Natural killer cell (primary cell): ENCODE results near the gene MED19. TPM values are rescaled to one million over a fixed set of nuclear protein-coding genes. Genes with fewer than 3 reads are reported as not detected.
A peak's percentile ranks its signal among the peaks of the same experiment; 100 is the strongest.

Experiments
- ATAC-seq, 3 donors: fragments of 150-1000 bp in 2 of 3; fragments of 200-7000 bp in 1 of 3; cut with Tn5 transposase; 1 replicate in 1 of 3; 2 replicates in 2 of 3; pipeline ENCODE4 v1.10.0; 2021; ENCODE audit warnings: mild to moderate bottlenecking in 2 of 3, moderate library complexity in 2 of 3
- DNase-seq, 2 donors: peaks; one replicate each; pipeline versions ENCODE4 v3.0.0 to v3.0.0-alpha.2; 2013 to 2021; ENCODE audit warnings: mixed read lengths in 1 of 2
- H3K27ac ChIP-seq: one replicate; pipeline ENCODE4 v1.5.1; 2013; ENCODE audit warnings: mild to moderate bottlenecking, low read length
- H3K27me3 ChIP-seq: one replicate; pipeline ENCODE4 v1.6.1; 2013; ENCODE audit warnings: low read length; ENCODE audit not compliant: control insufficient read depth, insufficient read depth
- H3K36me3 ChIP-seq: one replicate; pipeline ENCODE4 v1.6.1; 2013; ENCODE audit warnings: low read length; ENCODE audit not compliant: control insufficient read depth, insufficient read depth
- H3K4me1 ChIP-seq: one replicate; pipeline ENCODE4 v1.6.1; 2013; ENCODE audit warnings: low read length; ENCODE audit not compliant: control insufficient read depth, insufficient read depth
- H3K4me3 ChIP-seq: one replicate; pipeline ENCODE4 v1.5.1; 2013; ENCODE audit warnings: low read length
- H3K9me3 ChIP-seq: one replicate; pipeline ENCODE4 v1.6.1; 2013; ENCODE audit warnings: low read length; ENCODE audit not compliant: control insufficient read depth, insufficient read depth
- H3K27ac Mint-ChIP-seq, 2 donors: one replicate each; pipeline ENCODE4 v1.8.0; 2022; ENCODE audit warnings: mild to moderate bottlenecking in 2 of 2, mixed read lengths in 2 of 2, moderate library complexity in 1 of 2
- H3K27me3 Mint-ChIP-seq, 2 donors: one replicate each; pipeline ENCODE4 v1.8.0; 2022; ENCODE audit warnings: low read depth in 2 of 2, mixed read lengths in 2 of 2
- H3K36me3 Mint-ChIP-seq: one replicate; pipeline ENCODE4 v1.8.0; 2022; ENCODE audit warnings: mixed read lengths
- H3K4me1 Mint-ChIP-seq, 2 donors: one replicate each; pipeline ENCODE4 v1.8.0; 2022; ENCODE audit warnings: mixed read lengths in 2 of 2
- H3K4me3 Mint-ChIP-seq: one replicate; pipeline ENCODE4 v1.8.0; 2022; ENCODE audit warnings: mild to moderate bottlenecking, moderate library complexity, mixed read lengths
- H3K9me3 Mint-ChIP-seq, 2 donors: one replicate each; pipeline ENCODE4 v1.8.0; 2022; ENCODE audit warnings: mixed read lengths in 2 of 2
- WGBS: methylation state at CpG from one replicate; pipeline ENCODE4 v1.1.7; 2013; ENCODE audit warnings: missing lambda C conversion rate; ENCODE audit not compliant: insufficient coverage; 5-methylcytosine and 5-hydroxymethylcytosine counted together
- intact Hi-C: fragments of 100-400 bp; cut with micrococcal nuclease; formaldehyde crosslinking; loops from one replicate; pipeline ENCODE4 v1.14.2; 2022
- total RNA-seq, 4 donors: library from RNA; stranded (reverse); fragments of 120-200 nt in 1 of 4; gene quantifications; one replicate each; pipeline versions ENCODE4 v1.2.3 to v1.2.4, GENCODE V29; 2013 to 2022
- TF ChIP-seq, protein P1 (sequence below): fragments of 200-600 bp; IDR thresholded peaks from one replicate; pipeline ENCODE4 v1.8.0; 2022; ENCODE audit warnings: antibody characterized with exemption

Gene MED19
- total RNA-seq, 3 donors from 2014 or later (not counting 1 experiment from before 2014, with no cell fraction given): 11.0 to 15.1 (median 13.3) TPM

DNA sequence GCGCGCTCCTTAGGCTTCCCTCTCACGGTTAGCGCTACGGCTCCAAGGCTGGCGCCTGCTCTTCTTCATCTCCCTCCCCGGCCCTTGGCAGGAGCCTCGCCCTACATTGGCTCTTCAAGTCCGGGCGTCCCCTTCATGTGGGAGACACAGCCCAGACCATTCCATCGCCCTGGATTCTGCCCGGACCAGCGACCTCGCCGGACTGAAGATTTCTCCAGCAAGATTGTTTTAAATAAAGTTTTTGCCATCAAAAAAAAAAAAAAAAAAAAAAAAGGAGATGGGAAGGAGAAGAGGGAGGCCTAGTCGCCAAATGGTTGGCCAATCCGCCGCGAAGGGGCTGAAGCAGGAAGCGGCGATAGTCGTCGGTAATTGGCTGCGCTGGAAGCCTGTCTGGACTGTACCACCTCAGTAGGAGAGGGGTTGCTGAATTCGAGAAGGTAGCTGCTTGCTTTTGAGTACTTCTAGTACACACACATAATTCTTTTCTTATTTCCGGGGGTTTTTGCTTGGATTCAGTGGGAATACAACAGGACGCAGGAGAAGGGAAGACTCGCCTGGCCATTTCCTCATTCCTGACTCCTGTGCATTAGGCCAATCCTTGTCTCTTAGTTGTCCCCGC is 44.8 kb downstream of the MED19 start:
- Mint-ChIP-seq H3K4me3 (peak overlapping the region; percentile 97), H3K27ac (peak overlapping the region; percentile 97 to 98), H3K36me3 (peaks cover 13% of the 10 kb centered on the region), H3K4me1 (peaks cover 42 to 52% of the 10 kb centered on the region in 2 donors), H3K27me3 (no peaks in the 10 kb centered on the region), H3K9me3 (no peaks in the 10 kb centered on the region)
- Histone ChIP-seq H3K9me3 (no peaks in the 10 kb centered on the region), H3K4me1 (peaks cover 19% of the 10 kb centered on the region), H3K27ac (peak overlapping the region; percentile 95), H3K36me3 (peaks cover 7% of the 10 kb centered on the region), H3K27me3 (no peaks in the 10 kb centered on the region), H3K4me3 (peak overlapping the region; percentile 97)
- peak; percentile 85 to 98 for DNase-seq
- intact Hi-C loops: loop anchor here (1.0 to 5.0 kb wide), 9 partner anchors 10 to 912 kb away; partner anchors contain the start of genes CLP1, MED19, P2RX3 and SELENOH
- WGBS: 0% methylated on average over 29 of the region's 29 CpGs
- peak; percentile 72 to 84 (median 75) for ATAC-seq
- TF ChIP-seq, protein P1, sequence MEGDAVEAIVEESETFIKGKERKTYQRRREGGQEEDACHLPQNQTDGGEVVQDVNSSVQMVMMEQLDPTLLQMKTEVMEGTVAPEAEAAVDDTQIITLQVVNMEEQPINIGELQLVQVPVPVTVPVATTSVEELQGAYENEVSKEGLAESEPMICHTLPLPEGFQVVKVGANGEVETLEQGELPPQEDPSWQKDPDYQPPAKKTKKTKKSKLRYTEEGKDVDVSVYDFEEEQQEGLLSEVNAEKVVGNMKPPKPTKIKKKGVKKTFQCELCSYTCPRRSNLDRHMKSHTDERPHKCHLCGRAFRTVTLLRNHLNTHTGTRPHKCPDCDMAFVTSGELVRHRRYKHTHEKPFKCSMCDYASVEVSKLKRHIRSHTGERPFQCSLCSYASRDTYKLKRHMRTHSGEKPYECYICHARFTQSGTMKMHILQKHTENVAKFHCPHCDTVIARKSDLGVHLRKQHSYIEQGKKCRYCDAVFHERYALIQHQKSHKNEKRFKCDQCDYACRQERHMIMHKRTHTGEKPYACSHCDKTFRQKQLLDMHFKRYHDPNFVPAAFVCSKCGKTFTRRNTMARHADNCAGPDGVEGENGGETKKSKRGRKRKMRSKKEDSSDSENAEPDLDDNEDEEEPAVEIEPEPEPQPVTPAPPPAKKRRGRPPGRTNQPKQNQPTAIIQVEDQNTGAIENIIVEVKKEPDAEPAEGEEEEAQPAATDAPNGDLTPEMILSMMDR: no peak

DNA sequence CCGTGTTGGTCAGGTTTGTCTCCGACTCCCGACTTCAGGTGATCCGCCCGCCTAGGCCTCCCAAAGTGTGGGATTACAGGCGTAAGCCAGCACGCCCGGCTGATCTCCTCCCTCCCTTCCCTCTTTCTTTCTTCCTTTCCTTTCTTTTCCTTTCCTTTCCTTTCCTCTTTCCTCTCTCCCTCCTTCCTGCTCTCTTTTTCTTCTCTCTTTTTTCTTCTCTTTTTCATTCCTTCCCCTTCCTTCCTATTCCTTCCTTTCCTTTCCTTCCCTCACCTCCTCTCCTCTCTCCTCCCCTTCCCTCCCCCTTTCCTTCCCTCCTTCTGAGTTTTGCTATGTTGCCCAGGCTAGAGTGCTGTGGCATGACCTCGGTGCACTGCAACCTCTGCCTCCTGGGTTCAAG is 48.0 kb downstream of the MED19 start:
- H3K27me3 ChIP-seq: no peaks in the 10 kb centered on the region
- H3K27ac ChIP-seq: no peak overlapping the region
- no peaks in the 10 kb centered on the region for H3K9me3 Mint-ChIP-seq
- H3K36me3 ChIP-seq: peaks cover 27% of the 10 kb centered on the region
- peaks cover 13% of the 10 kb centered on the region for H3K4me1 ChIP-seq
- peak overlapping the region in 1 of 2 donors; percentile 15 for H3K27ac Mint-ChIP-seq
- ATAC-seq (no peak), DNase-seq (no peak)
- WGBS: 87% methylated on average over 9 of the region's 9 CpGs
- H3K4me3 ChIP-seq: no peak overlapping the region
- peaks cover 7% of the 10 kb centered on the region for H3K36me3 Mint-ChIP-seq
- H3K4me1 Mint-ChIP-seq: peaks cover 17 to 31% of the 10 kb centered on the region in 2 donors
- intact Hi-C loops: no loop called here
- TF ChIP-seq, protein P1: no peak
- no peaks in the 10 kb centered on the region for H3K9me3 ChIP-seq
- no peaks in the 10 kb centered on the region for H3K27me3 Mint-ChIP-seq
- no peak overlapping the region for H3K4me3 Mint-ChIP-seq

DNA sequence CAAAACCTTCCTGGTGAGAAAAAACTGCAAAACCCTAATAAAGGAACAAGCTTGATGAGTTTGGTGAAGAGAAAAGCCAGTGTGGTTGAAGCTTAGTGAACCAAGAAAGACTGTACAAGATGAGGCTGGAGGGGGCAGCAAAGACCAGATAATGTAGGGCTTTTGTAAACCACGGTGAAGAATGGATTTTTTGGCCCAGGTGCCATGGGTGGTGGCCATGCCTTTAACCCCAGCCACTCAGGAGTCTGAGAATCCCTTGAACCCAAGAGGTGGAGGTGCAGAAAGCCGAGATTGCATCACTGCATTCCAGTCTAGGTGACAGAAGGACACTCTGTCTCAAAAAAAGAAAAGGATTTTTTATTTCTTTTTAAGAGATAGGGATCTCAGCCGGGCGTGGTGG is 49.1 kb downstream of the MED19 start:
- DNase-seq: peak in 1 of 2 donors; percentile 32
- Histone ChIP-seq H3K27me3 (no peaks in the 10 kb centered on the region), H3K9me3 (no peaks in the 10 kb centered on the region), H3K4me3 (no peak overlapping the region), H3K27ac (no peak overlapping the region), H3K4me1 (peaks cover 16% of the 10 kb centered on the region), H3K36me3 (peaks cover 27% of the 10 kb centered on the region)
- intact Hi-C loops: no loop called here
- H3K4me1 Mint-ChIP-seq: peaks cover 16 to 31% of the 10 kb centered on the region in 2 donors
- no peak overlapping the region for H3K4me3 Mint-ChIP-seq
- WGBS: 77% methylated on average over 4 of the region's 4 CpGs
- H3K27ac Mint-ChIP-seq: peak overlapping the region in 1 of 2 donors; percentile 22
- TF ChIP-seq, protein P1: no peak
- H3K9me3 Mint-ChIP-seq: no peaks in the 10 kb centered on the region
- H3K27me3 Mint-ChIP-seq: no peaks in the 10 kb centered on the region
- peaks cover 7% of the 10 kb centered on the region for H3K36me3 Mint-ChIP-seq
- no peak for ATAC-seq
